Stimulated activated naive CD4-positive, alpha-beta T cell treated with Interleukin-2 at 50 U/mL for 16 hours (primary cell): ENCODE results near the gene OR8B2.
"Not testable (repeated sequence)": the region's sequence is repeated elsewhere in the genome, so short reads cannot be mapped to it uniquely, and the experiment has no call there.

Source experiments
- DNase-seq: peaks from one replicate; lab custom pipeline; 2025; lab: John Stamatoyannopoulos, UW

The OR8B2 gene

DNA sequence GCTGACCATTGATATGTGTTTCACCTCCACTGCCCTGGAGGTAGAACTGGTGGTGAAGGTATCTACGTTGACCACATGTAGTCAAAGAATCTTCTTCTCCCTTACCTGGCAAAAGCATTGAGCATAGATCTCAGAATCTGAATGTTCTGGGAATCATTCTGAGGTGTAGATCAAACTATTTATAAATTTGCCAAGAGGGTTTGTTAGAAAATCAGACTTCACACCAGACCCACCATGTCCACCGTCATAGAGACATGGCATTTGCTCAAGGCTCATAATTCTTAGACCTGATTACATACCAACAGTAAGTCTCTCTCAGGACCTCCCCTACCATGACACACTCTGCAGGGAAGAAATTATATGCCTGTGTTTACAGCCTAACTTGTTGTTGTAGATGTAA, at the start of gene OR8B2:
Gene OR8B2 (minus strand): TSS at position 101 of the 400 bp plus-strand sequence. CDS start 1,156 bp downstream, outside the sequence.
- no peak for DNase-seq

- DNase-seq = no peak
Measured at GRCh38 chr11:124429599-124429998, 45.3 kb upstream of the OR8B2 start.

GRCh38 chr11:124424384-124424921, 40.2 kb upstream of the OR8B2 start, which contains the start of gene OR8B4:
TSS of gene OR8B4 (minus strand) at chr11:124424871. CDS start at chr11:124424871, 0 bp downstream.
- DNase-seq = no peak

GRCh38 chr11:124421043-124421442, 36.7 kb upstream of the OR8B2 start:
- DNase-seq = no peak

DNA sequence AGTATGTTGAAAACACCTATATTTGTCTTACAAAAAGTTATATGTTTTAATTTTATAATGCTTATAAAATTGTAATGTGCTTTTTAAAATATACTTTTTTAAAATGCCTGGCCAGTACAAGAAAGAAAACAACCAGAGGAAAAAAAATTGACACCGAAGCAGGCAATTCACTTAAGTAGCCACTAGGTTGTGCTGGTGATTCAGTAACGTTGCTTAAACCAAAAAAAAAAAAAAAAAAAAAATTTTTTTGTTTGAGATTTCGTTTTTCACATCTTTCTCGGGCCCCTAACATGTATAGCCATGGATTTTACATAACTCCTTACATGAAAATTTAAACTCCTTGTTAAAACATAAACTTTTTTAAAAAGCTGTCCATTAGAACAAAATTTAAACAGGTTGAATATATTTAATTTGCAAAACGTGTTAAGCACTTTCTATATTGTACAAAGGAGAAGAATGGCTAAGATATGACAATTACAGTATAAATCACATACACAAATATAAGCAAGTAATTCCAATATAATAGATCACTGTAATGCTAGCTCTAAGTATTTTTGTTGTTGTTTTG, 31.1 kb upstream of the OR8B2 start:
- DNase-seq = no peak

DNA sequence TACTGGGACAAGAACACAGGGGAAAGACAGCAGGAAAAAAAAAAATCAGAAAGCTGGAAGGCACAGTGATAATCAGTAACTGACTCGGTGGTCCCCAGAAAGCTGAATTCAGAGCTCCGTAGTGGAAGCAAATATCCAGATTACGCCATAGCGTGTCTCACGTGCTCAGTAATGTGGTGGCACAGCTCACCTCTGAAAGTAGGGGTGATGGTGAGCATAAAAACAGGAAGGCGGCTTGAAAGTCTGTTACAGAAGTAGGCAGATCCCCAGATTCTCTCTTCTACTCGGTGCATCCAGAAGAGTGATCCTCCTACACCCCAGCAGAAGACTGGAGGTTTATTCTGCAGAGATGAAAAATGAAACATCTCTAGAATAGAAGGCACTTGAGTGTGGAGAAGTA, 25.6 kb upstream of the OR8B2 start:
- no peak for DNase-seq

DNA sequence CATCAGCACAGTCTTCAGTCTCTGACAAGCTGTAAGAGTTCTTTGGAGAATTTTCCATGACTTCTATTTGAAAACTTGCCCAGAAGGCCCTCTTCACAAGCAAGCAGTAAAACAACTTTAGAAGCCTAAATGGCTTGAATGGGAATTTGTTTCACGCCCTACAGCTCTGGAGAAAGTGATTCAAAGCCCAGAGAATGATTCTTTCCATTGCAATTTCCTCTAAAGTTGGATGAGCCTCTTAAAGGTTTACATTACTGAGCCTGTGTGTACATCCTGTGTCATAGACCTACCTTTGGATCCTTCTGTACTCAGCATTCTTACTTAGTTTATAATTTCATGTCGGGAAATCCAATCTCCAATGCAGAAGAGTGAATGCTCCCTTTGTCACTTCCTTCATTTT, 21.3 kb upstream of the OR8B2 start:
- no peak for DNase-seq

DNA sequence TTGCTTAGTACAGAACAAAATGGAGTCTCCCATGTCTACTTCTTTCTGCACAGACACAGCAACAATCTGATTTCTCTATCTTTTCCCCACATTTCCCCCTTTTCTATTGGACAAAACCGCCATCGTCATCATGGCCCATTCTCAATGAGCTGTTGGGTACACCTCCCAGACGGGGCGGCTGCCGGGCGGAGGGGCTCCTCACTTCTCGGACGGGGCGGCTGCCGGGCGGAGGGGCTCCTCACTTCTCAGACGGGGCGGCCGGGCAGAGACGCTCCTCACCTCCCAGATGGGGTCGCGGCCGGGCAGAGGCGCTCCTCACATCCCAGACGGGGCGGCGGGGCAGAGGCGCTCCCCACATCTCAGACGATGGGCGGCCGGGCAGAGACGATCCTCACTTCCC, 18.9 kb upstream of the OR8B2 start:
- not testable (repeated sequence) for DNase-seq

DNA sequence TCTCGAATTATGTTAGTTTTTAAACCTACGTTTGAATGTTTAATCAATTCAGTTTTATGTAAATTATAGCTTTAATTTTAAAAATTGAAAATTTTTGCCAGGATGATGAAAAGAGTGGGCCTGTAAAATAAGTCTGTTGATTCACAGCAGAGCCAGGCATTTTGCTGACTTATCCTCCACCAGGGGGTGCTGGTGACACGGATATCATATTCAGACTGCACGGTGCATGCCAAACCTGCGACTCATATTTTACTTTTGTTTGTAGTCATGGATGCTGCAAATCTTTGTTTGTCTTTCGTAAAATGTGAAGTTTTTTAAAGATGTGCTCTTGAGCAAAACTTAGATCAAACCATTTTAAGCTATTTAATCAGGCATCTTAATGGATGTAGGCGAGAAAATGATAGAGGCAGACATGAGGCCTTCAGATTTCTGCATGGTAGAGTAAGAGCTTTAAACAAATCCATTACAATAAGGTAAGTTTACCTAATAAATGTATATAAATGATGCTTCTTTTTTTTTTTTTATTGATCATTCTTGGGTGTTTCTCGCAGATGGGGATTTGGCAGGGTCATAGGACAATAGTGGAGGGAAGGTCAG, 18.1 kb upstream of the OR8B2 start:
- DNase-seq = peak; percentile 12

GRCh38 chr11:124398924-124399323, 14.6 kb upstream of the OR8B2 start, which contains the start of gene OR8B3:
TSS of gene OR8B3 (minus strand) at chr11:124399024. CDS start at chr11:124397351, 1,673 bp downstream.
- DNase-seq = no peak

- not testable (repeated sequence) for DNase-seq
Measured at GRCh38 chr11:124396847-124397246, 12.5 kb upstream of the OR8B2 start.

GRCh38 chr11:124394408-124394807, 10.1 kb upstream of the OR8B2 start:
- DNase-seq = no peak

DNA sequence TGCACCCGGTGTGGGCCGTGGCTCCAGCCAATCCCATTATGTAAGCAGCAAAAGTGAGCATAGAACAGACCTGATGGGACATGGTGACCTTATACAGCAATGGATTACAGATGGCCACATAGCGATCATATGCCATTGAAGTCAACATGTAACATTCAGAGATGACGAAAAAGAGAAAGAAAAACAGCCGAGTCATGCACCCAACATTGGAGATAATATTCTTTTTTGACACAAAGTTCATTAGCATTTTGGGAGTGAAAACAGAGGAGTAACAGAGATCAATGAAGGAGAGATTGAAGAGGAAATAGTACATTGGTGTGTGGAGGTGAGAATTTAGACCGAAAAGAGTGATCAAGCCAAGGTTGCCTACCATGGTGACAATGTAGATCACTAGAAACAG, 1.4 kb downstream of the OR8B2 start:
- not testable (repeated sequence) for DNase-seq

DNA sequence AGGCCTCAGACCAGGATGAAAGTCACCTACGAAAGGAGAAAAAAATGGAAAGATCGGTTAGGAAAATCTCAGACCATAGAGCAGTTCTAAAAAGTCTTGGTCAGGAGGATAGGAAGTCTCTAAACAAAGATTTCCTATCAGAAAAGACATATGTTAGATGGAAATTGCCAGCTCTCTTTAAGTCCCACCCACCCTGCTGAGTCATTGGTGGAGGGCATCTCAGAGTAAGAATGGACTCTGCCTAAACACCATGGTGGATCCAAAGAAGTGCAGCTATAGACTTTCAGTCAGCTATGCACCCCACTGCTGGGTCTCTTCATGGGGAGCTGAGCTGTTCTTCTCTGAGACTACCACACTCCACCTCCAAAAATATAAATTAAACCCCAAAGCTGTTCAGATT, 3.7 kb downstream of the OR8B2 start:
- DNase-seq = no peak

DNA sequence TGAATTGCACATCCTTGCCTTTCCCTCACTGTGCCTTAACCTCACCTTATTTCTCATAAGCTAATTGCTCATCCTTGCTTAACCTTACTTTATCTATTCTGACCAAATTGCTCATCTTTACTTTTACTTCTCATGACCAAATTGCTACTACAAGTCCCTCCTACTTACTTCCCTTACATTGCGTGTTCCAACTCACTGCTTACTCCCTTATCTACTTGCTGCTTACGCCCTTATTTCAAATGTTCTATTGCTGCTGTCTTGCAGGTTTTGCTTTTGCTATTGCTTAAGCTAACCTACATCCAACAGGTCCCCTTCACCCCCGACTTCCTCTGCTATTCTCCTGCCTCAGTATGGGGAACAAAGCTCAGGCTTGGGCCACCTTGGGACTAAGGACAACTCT, 8.0 kb downstream of the OR8B2 start:
- DNase-seq = no peak

GRCh38 chr11:124359566-124359965, 24.7 kb downstream of the OR8B2 start:
- DNase-seq = no peak

DNA sequence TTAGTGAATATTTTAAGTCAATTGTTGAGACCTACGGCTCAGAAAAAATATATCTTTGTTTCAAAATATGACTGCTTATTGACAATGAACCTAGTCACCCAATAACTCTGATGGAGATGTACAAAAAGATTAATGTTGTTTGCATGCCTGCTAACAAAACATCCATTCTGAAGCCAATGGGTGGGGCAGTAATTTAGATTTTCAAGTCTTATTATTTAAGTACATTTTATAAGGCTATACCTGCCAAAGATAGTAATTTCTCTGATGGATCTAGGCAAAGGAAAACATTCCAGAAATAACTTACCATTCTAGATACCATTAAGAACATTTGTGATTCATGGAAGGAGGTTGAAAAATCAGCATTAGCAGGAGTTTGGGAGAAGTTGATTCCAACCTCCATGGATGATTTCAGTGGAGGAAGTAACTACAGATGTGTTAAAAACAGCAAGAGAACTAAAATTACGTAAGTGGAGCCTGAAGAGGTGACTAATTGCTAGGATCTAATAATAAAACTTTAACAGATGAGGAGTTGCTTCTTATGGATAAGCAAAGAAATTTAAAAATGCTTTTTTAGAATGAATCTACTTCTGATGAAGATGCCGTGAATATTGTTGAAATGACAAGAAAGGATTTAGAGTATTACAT, 37.9 kb downstream of the OR8B2 start:
- no peak for DNase-seq

GRCh38 chr11:124344346-124344745, 40.0 kb downstream of the OR8B2 start:
- DNase-seq = no peak

- no peak for DNase-seq
Measured at GRCh38 chr11:124340142-124340447, 44.2 kb downstream of the OR8B2 start.

DNA sequence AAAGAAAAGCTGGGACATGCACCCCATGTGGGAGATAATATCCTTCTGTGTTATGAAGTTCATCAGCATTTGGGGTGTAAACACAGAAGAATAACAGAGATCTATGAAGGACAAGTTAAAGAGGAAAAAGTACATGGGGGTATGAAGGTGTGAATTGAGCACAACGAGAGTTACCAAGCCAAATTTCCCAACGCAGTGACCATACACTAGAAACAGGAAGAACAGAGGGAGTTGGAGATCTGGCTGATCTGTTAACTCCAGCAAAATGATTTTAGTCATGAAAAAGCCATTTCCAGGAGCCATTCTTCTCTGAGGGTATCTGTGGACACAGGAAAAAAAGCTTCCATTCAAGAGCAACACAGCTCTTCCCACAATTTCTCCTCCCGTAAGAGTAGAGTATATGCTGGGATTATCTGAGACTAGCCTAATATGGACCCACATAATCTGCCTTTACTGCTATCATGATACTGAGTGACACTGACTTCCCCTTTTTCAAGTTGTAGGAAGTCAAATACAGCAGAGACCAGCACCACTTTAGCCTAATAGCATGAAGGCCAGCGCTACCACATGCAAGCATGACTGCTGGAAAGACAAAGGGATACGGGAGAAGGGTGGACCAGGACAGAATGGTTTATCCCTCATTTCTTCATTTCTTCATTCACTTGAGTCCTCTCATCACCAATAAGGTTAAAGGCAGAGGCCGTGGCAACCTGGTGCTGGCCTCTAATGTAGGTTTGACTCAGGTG, 44.7 kb downstream of the OR8B2 start:
- DNase-seq = no peak
